OCI-LY3 (cell line): ENCODE measurements around the gene MAPT.

Experiments
- CTCF ChIP-seq: fragments of 200-600, 300-600 bp; sonication (generic); IDR thresholded peaks from 2 replicates; pipeline ENCODE4 v1.5.1; 2014; ENCODE audit warnings: antibody characterized with exemption, low read length, low read depth
- EZH2phosphoT487 ChIP-seq: fragments of 200-600 bp; shearing (Covaris generic); IDR thresholded peaks from 2 replicates; pipeline ENCODE4 v1.6.1; 2018; ENCODE audit warnings: antibody characterized with exemption, mixed run types, low read depth

- no peak for TF ChIP-seq CTCF
- no peak for TF ChIP-seq EZH2phosphoT487
Observed at GRCh38 chr17:45980855-45981254, 86.5 kb downstream of the MAPT start.
